Sigmoid colon (tissue), 7 donors: ENCODE measurements around the gene STK11IP. TPM values are rescaled to one million over a fixed set of nuclear protein-coding genes. Genes with fewer than 3 reads are reported as not detected.

Source experiments
- DNase-seq: peaks from one replicate; pipeline ENCODE4 v3.0.0-alpha.2; 2019
- H3K27ac ChIP-seq, 4 donors: fragments of 200-600 bp; sonication (generic); one replicate each; pipeline ENCODE4 v1.5.1; 2016 to 2019; ENCODE audit warnings: mild to moderate bottlenecking in 1 of 4
- H3K27me3 ChIP-seq, 3 donors: fragments of 200-600 bp; sonication (generic); one replicate each; pipeline ENCODE4 v1.5.1; 2019; ENCODE audit warnings: mild to moderate bottlenecking in 1 of 3
- H3K36me3 ChIP-seq, 4 donors: fragments of 200-600 bp; sonication (generic); one replicate each; pipeline ENCODE4 v1.5.1; 2016 to 2019
- H3K4me1 ChIP-seq, 4 donors: fragments of 200-600 bp; sonication (generic); one replicate each; pipeline ENCODE4 v1.5.1; 2017 to 2019
- H3K4me3 ChIP-seq, 4 donors: fragments of 200-600 bp; sonication (generic); one replicate each; pipeline ENCODE4 v1.5.1; 2017 to 2019; ENCODE audit warnings: mild to moderate bottlenecking in 2 of 4, moderate library complexity in 1 of 4
- H3K9me3 ChIP-seq, 4 donors: fragments of 200-600 bp in 3 of 4; sonication (generic) in 3 of 4; one replicate each; pipeline versions ENCODE4 v1.5.1 to v1.6.1; 2013 to 2019
- EP300 ChIP-seq, 4 donors: sonication (generic); formaldehyde crosslinking; IDR thresholded peaks; one replicate each; pipeline ENCODE4 v1.6.1; 2017; ENCODE audit warnings: antibody characterized with exemption in 4 of 4
- POLR2A ChIP-seq, 2 donors: fragments of 450-650 bp; IDR thresholded peaks; one replicate each; pipeline ENCODE4 v1.6.1; 2016; ENCODE audit warnings: antibody characterized with exemption in 2 of 2, mild to moderate bottlenecking in 2 of 2, moderate library complexity in 2 of 2
- POLR2AphosphoS5 ChIP-seq, 4 donors: sonication (generic); formaldehyde crosslinking; IDR thresholded peaks; one replicate each; pipeline ENCODE4 v1.6.1; 2017; ENCODE audit warnings: antibody characterized with exemption in 4 of 4
- WGBS, 2 donors: extraction: QIAGEN DNeasy Blood & Tissue Kit; methylation state at CpG; one replicate each; pipeline ENCODE4 v1.1.7; 2013; 5-methylcytosine and 5-hydroxymethylcytosine counted together
- intact Hi-C: fragments of 100-400 bp; cut with DNase I; formaldehyde crosslinking; loops from one replicate; pipeline ENCODE4 v1.15.1; 2023
- polyA plus RNA-seq, 3 donors: library from polyadenylated mRNA; stranded (reverse); fragments of 200-250 nt; gene quantifications; one replicate each; pipeline ENCODE4 v1.2.3, GENCODE V29; 2013
- total RNA-seq, 4 donors: library from RNA; depleted of rRNA; stranded (reverse); fragments of >200 nt; gene quantifications; one replicate each; pipeline ENCODE4 v1.1.0, GENCODE V29; 2016
- TF ChIP-seq, protein P1 (sequence below), 4 experiments: fragments of 450-650 bp in 3 of 4; fragments of 200-600 bp in 1 of 4; IDR thresholded peaks; one replicate each; pipeline ENCODE4 v1.5.1; 2016 to 2019; ENCODE audit warnings: antibody characterized with exemption in 4 of 4, mild to moderate bottlenecking in 3 of 4, moderate library complexity in 2 of 4
- donor health status: healthy with polysubstance abuse.
- donor health status: Bipolar disorder and iron deficiency.
- donor health status: healthy.

The STK11IP gene
- total and polyA plus RNA-seq, 7 donors: 6.9 to 36.7 (median 10.8) TPM

DNA sequence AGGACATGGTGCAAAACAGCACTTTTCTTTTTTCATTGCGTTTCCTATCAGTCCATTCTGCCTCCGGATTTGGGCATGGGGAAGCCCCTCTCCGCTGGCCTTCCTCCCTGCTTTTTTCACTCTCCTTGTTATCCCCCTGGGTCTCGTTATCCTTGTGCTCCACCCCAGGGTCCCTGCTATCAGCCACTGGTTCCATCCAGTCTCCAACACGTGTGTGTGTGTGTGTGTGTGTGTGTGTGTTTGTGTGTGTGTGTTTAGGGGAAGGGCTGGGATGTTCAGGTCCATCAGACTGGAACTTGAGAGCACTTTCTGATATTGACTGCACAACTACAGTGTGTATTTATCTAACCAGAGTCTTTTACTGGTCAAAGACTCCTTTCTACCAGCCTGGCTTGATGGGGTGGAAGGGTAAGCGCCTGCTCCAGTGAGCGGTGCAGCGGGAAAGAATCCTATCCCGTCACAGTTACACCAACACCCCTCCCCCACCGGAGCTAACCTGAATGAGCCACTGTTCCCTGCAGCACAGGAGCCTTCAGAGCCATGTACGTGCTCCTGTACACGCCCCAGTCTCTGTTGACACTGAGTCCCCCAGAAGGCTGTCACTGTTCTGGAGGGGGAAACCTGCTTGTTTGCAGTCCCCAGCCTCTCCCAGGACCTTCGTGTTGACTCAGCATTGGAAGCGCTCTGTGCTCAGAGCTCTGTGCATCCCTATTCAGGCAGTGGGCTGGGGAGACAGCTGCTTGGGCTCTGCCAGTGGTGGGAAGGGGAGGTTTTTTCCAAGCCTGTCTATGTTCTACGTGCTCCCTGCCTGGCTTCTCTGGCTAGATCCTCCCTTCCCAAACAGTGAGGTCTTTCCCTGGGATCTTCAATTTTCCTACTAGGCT is 20.9 kb upstream of the STK11IP start:
- Histone ChIP-seq H3K9me3 (no peaks in the 10 kb centered on the region), H3K27ac (no peak overlapping the region), H3K4me1 (peaks cover 0 to 2% (median 1%) of the 10 kb centered on the region in 4 donors), H3K36me3 (no peaks in the 10 kb centered on the region), H3K4me3 (no peak overlapping the region), H3K27me3 (peaks cover 0 to 27% (median 0%) of the 10 kb centered on the region in 3 donors)
- WGBS, 2 donors: 23 to 42% methylated on average over 15 of the region's 15 CpGs
- TF ChIP-seq POLR2AphosphoS5 (IDR thresholded peaks at IDR 0.05) (no peak), EP300 (IDR thresholded peaks at IDR 0.05) (no peak), POLR2A (IDR thresholded peaks at IDR 0.05) (no peak)
- TF ChIP-seq, protein P1, sequence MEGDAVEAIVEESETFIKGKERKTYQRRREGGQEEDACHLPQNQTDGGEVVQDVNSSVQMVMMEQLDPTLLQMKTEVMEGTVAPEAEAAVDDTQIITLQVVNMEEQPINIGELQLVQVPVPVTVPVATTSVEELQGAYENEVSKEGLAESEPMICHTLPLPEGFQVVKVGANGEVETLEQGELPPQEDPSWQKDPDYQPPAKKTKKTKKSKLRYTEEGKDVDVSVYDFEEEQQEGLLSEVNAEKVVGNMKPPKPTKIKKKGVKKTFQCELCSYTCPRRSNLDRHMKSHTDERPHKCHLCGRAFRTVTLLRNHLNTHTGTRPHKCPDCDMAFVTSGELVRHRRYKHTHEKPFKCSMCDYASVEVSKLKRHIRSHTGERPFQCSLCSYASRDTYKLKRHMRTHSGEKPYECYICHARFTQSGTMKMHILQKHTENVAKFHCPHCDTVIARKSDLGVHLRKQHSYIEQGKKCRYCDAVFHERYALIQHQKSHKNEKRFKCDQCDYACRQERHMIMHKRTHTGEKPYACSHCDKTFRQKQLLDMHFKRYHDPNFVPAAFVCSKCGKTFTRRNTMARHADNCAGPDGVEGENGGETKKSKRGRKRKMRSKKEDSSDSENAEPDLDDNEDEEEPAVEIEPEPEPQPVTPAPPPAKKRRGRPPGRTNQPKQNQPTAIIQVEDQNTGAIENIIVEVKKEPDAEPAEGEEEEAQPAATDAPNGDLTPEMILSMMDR (IDR thresholded peaks at IDR 0.05): no peak
- no peak for DNase-seq
- intact Hi-C loops: no loop called here

DNA sequence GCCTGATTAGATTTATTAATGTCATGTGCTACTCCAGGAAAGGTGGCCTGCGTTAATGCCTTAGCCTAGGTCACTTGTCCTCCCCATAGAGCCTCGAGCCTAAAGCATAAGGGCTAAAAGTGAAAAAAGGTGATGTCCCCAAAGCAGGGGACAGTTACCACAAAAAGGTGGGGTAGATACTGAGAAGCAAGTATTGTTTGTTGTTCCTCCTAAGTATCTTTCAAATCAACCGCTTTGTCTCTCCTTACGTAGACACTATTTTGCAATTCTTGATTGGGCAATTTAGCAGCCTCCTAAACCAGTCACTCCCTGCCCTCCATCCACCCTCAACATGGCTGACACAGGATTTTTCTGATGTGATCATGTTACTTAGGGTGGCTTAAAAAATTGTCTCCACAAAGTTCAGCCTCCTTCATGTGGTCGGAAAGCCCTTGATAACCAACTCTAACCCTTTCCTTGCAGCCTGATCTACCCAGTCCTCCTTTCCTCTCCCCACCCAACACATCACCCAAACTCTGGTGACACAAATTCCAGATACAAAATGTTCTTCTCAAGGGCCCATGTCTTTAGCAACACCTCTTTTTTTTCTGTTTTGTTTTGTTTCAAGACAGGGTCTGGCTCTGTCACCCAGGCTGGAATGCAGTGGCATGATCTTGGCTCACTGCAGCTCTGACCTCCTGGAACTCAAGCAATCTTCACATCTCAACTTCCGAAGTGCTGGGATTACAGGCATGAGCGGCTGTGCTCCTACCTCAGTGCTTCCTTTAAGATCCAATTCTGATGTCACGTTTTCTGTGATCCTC is 18.6 kb upstream of the STK11IP start:
- H3K27ac ChIP-seq: no peak overlapping the region
- TF ChIP-seq POLR2A (IDR thresholded peaks at IDR 0.05) (no peak), EP300 (IDR thresholded peaks at IDR 0.05) (no peak), POLR2AphosphoS5 (IDR thresholded peaks at IDR 0.05) (no peak)
- TF ChIP-seq, protein P1 (IDR thresholded peaks at IDR 0.05): no peak
- no peaks in the 10 kb centered on the region for H3K4me1 ChIP-seq
- no peaks in the 10 kb centered on the region for H3K9me3 ChIP-seq
- no peak overlapping the region for H3K4me3 ChIP-seq
- 83 to 85% methylated on average over 8 of the region's 8 CpGs for WGBS, 2 donors
- peaks cover 0 to 27% (median 0%) of the 10 kb centered on the region in 3 donors for H3K27me3 ChIP-seq
- H3K36me3 ChIP-seq: no peaks in the 10 kb centered on the region
- intact Hi-C loops: no loop called here
- DNase-seq: no peak

- 63 to 77% methylated on average over 2 of the region's 2 CpGs for WGBS, 2 donors
- H3K36me3 ChIP-seq: no peaks in the 10 kb centered on the region
Observed at GRCh38 chr2:219581346-219581745, 16.3 kb upstream of the STK11IP start.

GRCh38 chr2:219591091-219591490 is 6.6 kb upstream of the STK11IP start:
- 49 to 85% methylated on average over 4 of the region's 4 CpGs for WGBS, 2 donors
- Histone ChIP-seq H3K4me1 (no peaks in the 10 kb centered on the region), H3K27ac (no peak overlapping the region), H3K36me3 (no peaks in the 10 kb centered on the region), H3K27me3 (no peaks in the 10 kb centered on the region), H3K9me3 (no peaks in the 10 kb centered on the region), H3K4me3 (no peak overlapping the region)
- intact Hi-C loops: no loop called here
- no peak for DNase-seq
- TF ChIP-seq POLR2AphosphoS5 (IDR thresholded peaks at IDR 0.05) (no peak), POLR2A (IDR thresholded peaks at IDR 0.05) (no peak), EP300 (IDR thresholded peaks at IDR 0.05) (no peak)
- TF ChIP-seq, protein P1 (IDR thresholded peaks at IDR 0.05): no peak

More at GRCh38 chr2:219581346-219581745, 16.3 kb upstream of the STK11IP start:
- peaks cover 0 to 13% (median 0%) of the 10 kb centered on the region in 3 donors for H3K27me3 ChIP-seq
- H3K4me3 ChIP-seq: no peak overlapping the region
- TF ChIP-seq, protein P1 (IDR thresholded peaks at IDR 0.05): no peak
- TF ChIP-seq POLR2A (IDR thresholded peaks at IDR 0.05) (no peak), EP300 (IDR thresholded peaks at IDR 0.05) (no peak), POLR2AphosphoS5 (IDR thresholded peaks at IDR 0.05) (no peak)
- no peaks in the 10 kb centered on the region for H3K4me1 ChIP-seq
- H3K9me3 ChIP-seq: no peaks in the 10 kb centered on the region
- DNase-seq: no peak
- intact Hi-C loops: no loop called here
- no peak overlapping the region for H3K27ac ChIP-seq
